Common myeloid progenitor, CD34-positive (primary cell): ENCODE data around the gene DIAPH1.

Experiments used
- CTCF ChIA-PET: fragments of 350-600 bp; sonication (Branson Sonifier 250); formaldehyde crosslinking; loops from one replicate; lab custom pipeline; 2021; ENCODE audit warnings: antibody characterized with exemption; lab: Charles Lee
- POLR2A ChIA-PET: fragments of 350-600 bp; sonication (Branson Sonifier 250); formaldehyde crosslinking; loops from one replicate; lab custom pipeline; 2021; ENCODE audit warnings: antibody characterized with exemption; lab: Charles Lee
- DNase-seq, 3 donors: peaks; one replicate each; pipeline versions ENCODE4 v3.0.0 to v3.0.0-alpha.2; 2013
- H3K27ac ChIP-seq, 2 experiments: 1 replicate in 1 of 2; 2 replicates in 1 of 2; pipeline ENCODE4 v1.7.0; 2013; ENCODE audit warnings: inconsistent platforms in 2 of 2, low read length in 2 of 2, mild to moderate bottlenecking in 2 of 2, low read depth in 1 of 2, moderate library complexity in 1 of 2; ENCODE audit not compliant: severe bottlenecking in 2 of 2, insufficient read depth in 1 of 2, poor library complexity in 1 of 2
- H3K27me3 ChIP-seq, 5 experiments: replicated peaks in 2 of 5; 1 replicate in 3 of 5; 2 replicates in 2 of 5; pipeline versions ENCODE4 v1.6.1 to v1.7.0; 2013; ENCODE audit warnings: low read length in 4 of 5, mild to moderate bottlenecking in 2 of 5, moderate library complexity in 2 of 5, inconsistent platforms in 1 of 5; ENCODE audit not compliant: insufficient read depth in 5 of 5, control insufficient read depth in 4 of 5
- H3K36me3 ChIP-seq, 4 experiments: 1 replicate in 2 of 4; 2 replicates in 2 of 4; pipeline versions ENCODE4 v1.6.1 to v1.7.0; 2013; ENCODE audit warnings: low read length in 3 of 4, control low read depth in 1 of 4, mild to moderate bottlenecking in 1 of 4; ENCODE audit not compliant: control insufficient read depth in 4 of 4, insufficient read depth in 4 of 4
- H3K4me1 ChIP-seq, 4 experiments: 1 replicate in 3 of 4; 2 replicates in 1 of 4; pipeline versions ENCODE4 v1.6.1 to v1.7.1; 2013; ENCODE audit warnings: low read length in 3 of 4, mild to moderate bottlenecking in 3 of 4, control low read depth in 1 of 4, inconsistent platforms in 1 of 4, moderate library complexity in 1 of 4; ENCODE audit not compliant: control insufficient read depth in 4 of 4, insufficient read depth in 4 of 4; ENCODE audit errors: control extremely low read depth in 1 of 4
- H3K4me3 ChIP-seq, 7 experiments: 1 replicate in 4 of 7; 2 replicates in 3 of 7; pipeline versions ENCODE4 v1.5.1 to v1.7.0; 2013; ENCODE audit warnings: mild to moderate bottlenecking in 7 of 7, low read length in 6 of 7, moderate library complexity in 6 of 7, inconsistent platforms in 2 of 7, low read depth in 2 of 7, control low read depth in 1 of 7; ENCODE audit not compliant: insufficient read depth in 4 of 7, control insufficient read depth in 1 of 7; ENCODE audit errors: extremely low read depth in 1 of 7
- H3K9me3 ChIP-seq, 5 experiments: 1 replicate in 4 of 5; 2 replicates in 1 of 5; pipeline versions ENCODE4 v1.6.1 to v1.7.1; 2013; ENCODE audit warnings: low read length in 4 of 5, mild to moderate bottlenecking in 2 of 5, inconsistent platforms in 1 of 5, low read depth in 1 of 5, moderate library complexity in 1 of 5; ENCODE audit not compliant: control insufficient read depth in 4 of 5, insufficient read depth in 2 of 5; ENCODE audit errors: control extremely low read depth in 1 of 5
- WGBS: methylation state at CpG from one replicate; pipeline ENCODE4 v1.1.5; 2013; ENCODE audit not compliant: insufficient coverage; 5-methylcytosine and 5-hydroxymethylcytosine counted together

Gene DIAPH1

GRCh38 chr5:141495453-141495811 lies 123.4 kb downstream of the DIAPH1 start:
- ChIA-PET CTCF (interaction anchor here (1.6 to 1.8 kb wide), 3 partner anchors 9 to 28 kb away, joined by 4 to 8 read pairs (median 6); no protein-coding TSS in a partner anchor), POLR2A (no interaction called here)
- WGBS: 81% methylated on average over 8 of the region's 8 CpGs
- DNase-seq: no peak
- peaks cover 0 to 23% (median 13%) of the 10 kb centered on the region in 4 experiments for H3K4me1 ChIP-seq
- H3K27me3 ChIP-seq: peaks cover 7 to 65% (median 43%) of the 10 kb centered on the region in 5 experiments
- H3K36me3 ChIP-seq: no peaks in the 10 kb centered on the region
- H3K9me3 ChIP-seq: no peaks in the 10 kb centered on the region
- no peak overlapping the region for H3K4me3 ChIP-seq
- H3K27ac ChIP-seq: no peak overlapping the region

DNA sequence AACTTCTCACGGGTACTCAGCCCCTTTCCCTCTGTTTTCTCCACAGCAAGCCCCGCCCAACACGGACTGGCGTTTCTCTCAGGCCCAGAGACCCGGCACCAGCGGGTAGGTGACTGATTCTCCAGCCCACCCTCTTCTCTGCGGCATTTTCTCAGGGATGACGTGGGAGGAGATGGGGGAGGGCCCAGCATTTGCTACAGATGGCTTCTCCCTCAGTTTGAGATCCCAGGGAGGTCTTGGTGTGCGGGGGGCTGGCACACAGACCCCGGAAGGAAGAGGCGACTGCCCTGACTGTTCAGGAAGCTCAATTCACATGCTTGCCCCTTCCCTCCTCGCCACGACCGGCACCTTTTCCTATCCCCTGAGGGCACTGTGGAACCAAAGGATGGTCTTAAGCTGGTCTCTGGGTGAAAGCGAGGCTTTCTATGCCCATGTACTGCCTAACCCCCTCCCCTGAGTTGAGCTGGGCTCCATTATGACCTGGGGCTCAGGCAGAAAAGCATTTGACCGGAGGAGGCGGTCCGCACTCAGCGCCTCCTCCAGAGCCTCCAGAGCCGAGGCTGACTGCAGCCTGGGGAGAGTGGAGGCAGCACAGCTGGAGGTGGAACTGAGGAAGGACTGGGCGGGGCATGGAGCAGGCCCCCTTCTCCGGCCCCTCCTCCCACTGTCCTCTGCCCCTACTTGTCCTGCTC lies 123.9 kb downstream of the DIAPH1 start:
- Histone ChIP-seq H3K27me3 (peaks cover 7 to 70% (median 48%) of the 10 kb centered on the region in 5 experiments), H3K27ac (no peak overlapping the region), H3K36me3 (no peaks in the 10 kb centered on the region), H3K4me3 (no peak overlapping the region), H3K4me1 (peaks cover 0 to 23% (median 13%) of the 10 kb centered on the region in 4 experiments), H3K9me3 (no peaks in the 10 kb centered on the region)
- WGBS: 29% methylated on average over 14 of the region's 22 CpGs
- ChIA-PET POLR2A (no interaction called here), CTCF (interaction anchor here (0.8 to 2.2 kb wide), 6 partner anchors 9 to 29 kb away, joined by 3 to 8 read pairs (median 5); no protein-coding TSS in a partner anchor)
- no peak for DNase-seq

DNA sequence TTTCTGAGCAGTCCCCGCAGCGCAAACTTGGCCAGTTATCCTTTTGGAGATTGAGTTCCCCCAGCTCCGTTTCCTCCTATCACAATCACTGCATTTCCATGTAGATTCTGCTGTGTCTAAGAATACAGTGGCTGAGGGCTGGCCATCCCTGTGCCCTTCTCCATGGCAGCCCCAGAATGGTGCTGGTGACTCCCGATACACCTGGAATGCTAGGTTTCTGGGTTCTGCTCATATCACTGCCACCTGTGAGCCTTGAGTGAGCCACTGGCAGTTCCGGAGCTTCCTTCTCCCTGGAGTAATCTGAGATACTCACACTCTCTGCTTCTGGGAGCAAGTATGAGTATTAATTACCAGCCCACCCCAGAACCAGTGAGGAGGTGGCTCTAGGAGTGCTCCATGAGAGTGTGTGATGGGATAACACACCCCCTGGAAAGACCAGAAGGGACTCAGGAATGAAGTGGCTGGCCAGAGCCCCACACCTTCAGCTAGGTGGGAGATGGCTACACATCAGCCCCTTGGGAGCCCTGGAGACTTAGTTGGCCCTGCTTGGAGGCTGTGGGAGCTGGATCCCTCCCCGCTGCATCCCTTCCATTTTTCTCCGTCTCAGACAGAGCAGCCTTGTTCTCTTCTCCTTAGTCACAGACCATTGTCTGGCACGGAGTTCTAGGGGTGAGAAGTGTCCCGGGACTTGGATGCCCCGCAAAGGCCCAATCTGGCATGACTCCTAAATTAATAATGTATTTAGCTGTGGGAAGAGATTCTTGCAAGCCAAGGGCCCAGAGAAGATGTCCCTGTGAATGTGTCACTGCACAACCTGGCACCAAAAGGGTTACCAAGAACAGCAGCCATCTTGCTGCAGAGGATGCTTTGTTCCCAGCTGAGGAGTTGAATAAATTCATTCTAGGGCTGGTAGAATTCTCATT lies 125.0 kb downstream of the DIAPH1 start:
- no peaks in the 10 kb centered on the region for H3K9me3 ChIP-seq
- ChIA-PET CTCF (interaction anchor here (0.8 to 2.2 kb wide), 12 partner anchors 10 to 81 kb away, joined by 3 to 8 read pairs (median 4); partner anchors contain the start of genes PCDHGA10, PCDHGA11 and PCDHGC3), POLR2A (no interaction called here)
- no peak overlapping the region for H3K27ac ChIP-seq
- H3K36me3 ChIP-seq: no peaks in the 10 kb centered on the region
- 81% methylated on average over 5 of the region's 10 CpGs for WGBS
- DNase-seq: no peak
- peaks cover 7 to 80% (median 50%) of the 10 kb centered on the region in 5 experiments for H3K27me3 ChIP-seq
- H3K4me1 ChIP-seq: peaks cover 0 to 23% (median 13%) of the 10 kb centered on the region in 4 experiments
- H3K4me3 ChIP-seq: no peak overlapping the region

DNA sequence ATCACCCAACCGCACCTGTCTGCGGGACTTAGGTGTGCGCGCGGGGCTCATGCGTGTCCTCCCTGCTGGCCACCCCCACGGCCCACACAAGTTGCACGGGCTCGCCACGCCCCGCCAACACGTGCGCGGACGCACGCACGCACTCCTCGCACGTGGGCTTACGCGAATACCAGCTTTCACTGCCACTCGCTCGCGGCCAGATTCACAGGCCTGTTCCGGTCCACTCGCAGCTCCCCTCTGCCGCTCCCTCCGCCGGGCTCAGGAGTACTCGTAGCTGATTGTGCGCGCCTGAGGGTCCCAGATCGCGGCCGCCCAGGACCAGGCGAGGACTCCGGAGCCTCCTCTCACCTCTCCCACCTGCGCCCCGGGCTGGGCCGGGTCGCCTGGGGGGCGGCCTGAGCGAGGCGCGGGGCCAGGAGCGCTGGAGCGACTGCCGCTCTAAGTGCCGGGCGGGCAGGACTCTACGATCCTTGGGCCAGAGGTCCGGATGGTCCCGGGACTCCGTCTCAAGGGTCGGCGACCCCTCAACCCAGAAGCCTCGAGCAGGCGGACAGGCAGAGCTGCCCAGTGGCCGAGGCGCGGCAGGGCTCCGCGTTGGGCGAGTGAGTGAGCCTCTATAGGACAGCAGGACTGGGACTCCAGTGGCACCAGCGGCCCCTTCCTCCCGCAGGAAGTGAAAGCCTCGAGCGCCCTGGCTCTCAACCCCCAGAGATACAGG lies 126.5 kb downstream of the DIAPH1 start:
- Histone ChIP-seq H3K27ac (no peak overlapping the region), H3K9me3 (no peaks in the 10 kb centered on the region), H3K4me1 (peaks cover 0 to 23% (median 13%) of the 10 kb centered on the region in 4 experiments), H3K27me3 (peaks cover 7 to 90% (median 55%) of the 10 kb centered on the region in 5 experiments), H3K36me3 (no peaks in the 10 kb centered on the region), H3K4me3 (peak overlapping the region in 5 of 7 experiments; percentile 16 to 62 (median 58))
- WGBS: 4% methylated on average over 63 of the region's 68 CpGs
- ChIA-PET POLR2A (no interaction called here), CTCF (interaction anchor here (1.0 to 2.1 kb wide), 8 partner anchors 16 to 269 kb away, joined by 3 to 8 read pairs (median 4); partner anchors contain the start of genes PCDHB14, PCDHGA10, PCDHGA12 and PCDHGC3)
- DNase-seq: peak in 2 of 3 donors; percentile 55 to 69

GRCh38 chr5:141491323-141492167 lies 127.3 kb downstream of the DIAPH1 start:
- DNase-seq: peak in 1 of 3 donors; percentile 41
- 4% methylated on average over 59 of the region's 66 CpGs for WGBS
- Histone ChIP-seq H3K4me3 (peak overlapping the region in 5 of 7 experiments; percentile 16 to 62 (median 58)), H3K4me1 (peaks cover 0 to 23% (median 13%) of the 10 kb centered on the region in 4 experiments), H3K36me3 (no peaks in the 10 kb centered on the region), H3K9me3 (peaks cover 0 to 4% (median 0%) of the 10 kb centered on the region in 5 experiments), H3K27ac (no peak overlapping the region), H3K27me3 (peaks cover 7 to 98% (median 58%) of the 10 kb centered on the region in 5 experiments)
- CTCF ChIA-PET: interaction anchor here (1.0 to 2.1 kb wide), 4 partner anchors 17 to 268 kb away, joined by 3 to 8 read pairs (median 4); partner anchors contain the start of genes PCDHB14 and PCDHGA12
- POLR2A ChIA-PET: no interaction called here

DNA sequence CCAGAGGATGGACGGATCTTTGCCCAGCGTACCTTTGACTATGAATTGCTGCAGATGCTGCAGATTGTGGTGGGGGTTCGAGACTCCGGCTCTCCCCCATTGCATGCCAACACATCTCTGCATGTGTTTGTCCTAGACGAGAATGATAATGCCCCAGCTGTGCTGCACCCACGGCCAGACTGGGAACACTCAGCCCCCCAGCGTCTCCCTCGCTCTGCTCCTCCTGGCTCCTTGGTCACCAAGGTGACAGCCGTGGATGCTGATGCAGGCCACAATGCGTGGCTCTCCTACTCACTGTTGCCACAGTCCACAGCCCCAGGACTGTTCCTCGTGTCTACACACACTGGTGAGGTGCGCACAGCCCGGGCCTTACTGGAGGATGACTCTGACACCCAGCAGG lies 128.0 kb downstream of the DIAPH1 start:
- POLR2A ChIA-PET: no interaction called here
- Histone ChIP-seq H3K4me3 (no peak overlapping the region), H3K27ac (no peak overlapping the region), H3K27me3 (peaks cover 7 to 97% (median 61%) of the 10 kb centered on the region in 5 experiments), H3K36me3 (no peaks in the 10 kb centered on the region), H3K9me3 (peaks cover 0 to 4% (median 0%) of the 10 kb centered on the region in 5 experiments), H3K4me1 (peaks cover 0 to 23% (median 13%) of the 10 kb centered on the region in 4 experiments)
- no peak for DNase-seq
- CTCF ChIA-PET: no interaction called here
- 75% methylated on average over 11 of the region's 13 CpGs for WGBS
